Measurements from ENCODE around the gene RALGPS2.

The RALGPS2 gene

DNA sequence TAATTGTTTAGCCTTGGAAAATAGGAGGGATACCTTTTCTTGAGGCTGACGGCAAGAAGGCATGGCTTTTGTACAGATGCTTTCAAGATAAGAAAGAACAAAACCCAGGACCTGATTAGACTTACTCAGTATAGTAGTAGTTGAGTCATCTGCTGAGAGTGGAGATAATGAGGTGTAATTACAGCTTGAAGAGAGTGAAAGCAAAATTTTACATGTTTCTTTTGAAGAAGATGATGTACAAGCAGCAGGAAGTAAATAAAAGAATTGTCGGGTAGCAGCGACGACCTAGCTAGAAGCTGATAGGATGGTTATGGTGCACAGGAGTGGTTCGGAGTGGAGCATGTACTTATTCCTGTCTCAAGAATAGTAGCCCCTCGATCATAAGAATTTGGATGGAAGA is 139.3 kb downstream of the RALGPS2 start:
- DNase-seq (ENCODE audit: low read depth in 2 of 2), result no peak

DNA sequence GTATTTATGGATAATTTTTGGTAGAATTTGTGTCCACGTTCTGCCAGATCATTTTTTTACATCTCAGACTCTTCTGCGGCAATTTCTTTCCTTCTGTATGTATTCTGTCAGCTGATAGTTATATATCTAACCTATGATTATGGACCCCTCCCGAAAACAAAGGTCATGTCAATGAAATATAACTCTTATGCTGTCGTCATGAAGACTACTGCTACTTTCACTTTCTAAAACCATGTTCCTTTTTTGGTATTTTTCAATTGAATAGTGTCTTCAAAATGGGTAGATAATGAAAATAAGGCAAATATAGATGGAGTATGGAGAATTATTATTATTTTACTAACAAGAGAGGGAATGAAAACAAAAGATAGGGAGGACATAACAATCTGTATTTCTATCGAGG is 142.6 kb downstream of the RALGPS2 start:
- no peak for DNase-seq (ENCODE audit: low read depth in 2 of 2)

DNA sequence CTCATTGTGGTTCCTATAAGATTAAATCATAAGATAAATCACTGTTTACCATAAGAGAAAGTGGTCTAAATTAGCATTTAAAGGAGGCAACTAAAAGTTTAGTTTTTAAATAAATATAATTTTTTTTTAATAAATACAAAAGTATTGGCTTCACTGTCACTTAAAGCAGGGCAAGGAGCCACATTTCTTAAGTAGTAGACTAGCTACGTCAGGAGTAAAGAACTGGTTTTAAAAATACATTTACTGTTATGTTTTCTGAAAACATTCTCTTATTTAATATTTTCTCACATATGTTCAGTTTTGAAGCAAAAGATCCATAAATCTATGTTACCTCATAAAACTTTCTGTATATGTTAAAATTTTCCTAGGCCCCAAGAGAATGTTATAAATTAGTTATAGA is 143.7 kb downstream of the RALGPS2 start:
- no peak for DNase-seq (ENCODE audit: low read depth in 2 of 2)

GRCh38 chr1:178869119-178869697 is 144.2 kb downstream of the RALGPS2 start:
- DNase-seq (ENCODE audit: low read depth in 2 of 2), result no peak

DNA sequence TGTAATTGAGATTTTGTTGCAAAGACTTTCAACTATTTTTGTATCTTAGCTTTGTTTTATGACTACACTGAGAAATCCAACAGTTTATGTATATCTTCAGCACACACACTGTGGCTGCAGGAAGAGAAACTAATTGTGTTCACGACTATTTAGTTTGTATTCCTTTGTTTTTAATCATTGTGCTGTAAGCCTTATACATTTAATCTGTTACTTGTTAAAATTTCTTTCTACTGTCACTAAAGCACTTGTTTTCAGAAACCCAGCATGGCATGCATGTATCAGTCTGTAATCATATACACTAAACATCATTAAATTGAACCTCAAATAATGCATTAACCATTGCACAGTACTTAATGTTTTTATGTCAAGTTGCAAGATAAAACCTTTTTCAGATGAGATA is 145.2 kb downstream of the RALGPS2 start:
- no peak for DNase-seq (ENCODE audit: low read depth in 2 of 2)

- no peak for DNase-seq (ENCODE audit: low read depth in 2 of 2)
Measured at GRCh38 chr1:178870944-178871343, 145.9 kb downstream of the RALGPS2 start, which contains the start of gene ANGPTL1. Gene ANGPTL1, minus strand, starts transcription at chr1:178871077. Its CDS starts 5,301 bp downstream, at chr1:178865776.

- no peak for DNase-seq (ENCODE audit: low read depth in 2 of 2)
Measured at GRCh38 chr1:178871551-178872320, 146.7 kb downstream of the RALGPS2 start.

DNA sequence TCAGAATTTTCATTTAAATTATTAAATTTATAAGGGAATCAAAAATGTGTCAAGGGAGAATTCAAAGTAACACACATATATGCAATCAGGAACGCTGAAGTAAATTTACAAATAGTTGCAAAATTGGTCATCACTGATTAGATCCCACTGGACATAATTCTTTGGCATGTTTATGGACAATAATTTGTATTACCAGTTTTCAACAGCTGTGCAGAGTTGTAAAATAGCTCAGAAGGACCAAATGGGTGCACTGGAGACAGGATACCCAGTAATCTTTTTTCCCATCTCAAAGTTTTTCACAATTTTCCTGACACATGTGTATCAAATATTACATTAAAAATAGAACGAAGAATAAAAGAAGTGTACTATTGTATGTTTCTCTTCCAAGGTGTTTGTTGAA is 149.9 kb downstream of the RALGPS2 start:
- no peak for DNase-seq (ENCODE audit: low read depth in 2 of 2)

DNA sequence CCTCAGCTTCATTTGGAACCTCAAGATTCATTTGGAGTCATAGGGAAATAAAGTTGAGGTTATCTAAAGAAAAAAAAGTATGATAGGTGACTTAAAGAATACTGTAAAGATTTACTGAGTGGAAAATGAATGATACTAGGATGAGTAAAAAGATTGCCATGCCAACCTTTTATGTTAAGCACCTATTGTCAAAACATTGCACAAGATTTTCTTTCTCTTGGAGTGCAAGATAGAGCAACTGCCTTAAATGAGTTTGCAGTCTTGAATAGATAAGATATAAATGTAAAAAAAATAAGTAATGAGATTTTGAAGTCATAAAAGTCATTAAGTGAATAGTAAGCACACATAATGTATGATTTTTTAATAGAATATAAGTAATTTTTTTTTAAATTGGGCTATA is 150.9 kb downstream of the RALGPS2 start:
- DNase-seq (ENCODE audit: low read depth in 2 of 2), result no peak

DNA sequence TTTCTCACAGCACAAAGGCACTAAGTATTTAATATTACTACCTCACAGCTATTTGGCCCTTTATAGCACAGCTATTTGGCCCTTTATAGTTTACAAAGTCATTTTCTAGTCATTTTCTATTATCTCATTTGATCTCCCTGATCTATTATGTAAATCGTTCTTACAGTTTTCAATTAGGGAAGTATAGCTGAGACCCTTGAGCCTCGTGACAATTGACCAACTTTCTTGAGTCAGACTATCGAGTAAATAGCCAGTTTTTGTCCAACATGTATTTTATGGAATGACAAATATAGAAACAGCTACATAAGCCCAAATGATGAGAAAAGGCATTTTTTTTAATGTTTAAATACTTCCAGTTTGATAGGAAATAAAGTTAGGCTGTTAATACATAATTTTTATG is 152.9 kb downstream of the RALGPS2 start:
- DNase-seq (ENCODE audit: low read depth in 2 of 2), result no peak

DNA sequence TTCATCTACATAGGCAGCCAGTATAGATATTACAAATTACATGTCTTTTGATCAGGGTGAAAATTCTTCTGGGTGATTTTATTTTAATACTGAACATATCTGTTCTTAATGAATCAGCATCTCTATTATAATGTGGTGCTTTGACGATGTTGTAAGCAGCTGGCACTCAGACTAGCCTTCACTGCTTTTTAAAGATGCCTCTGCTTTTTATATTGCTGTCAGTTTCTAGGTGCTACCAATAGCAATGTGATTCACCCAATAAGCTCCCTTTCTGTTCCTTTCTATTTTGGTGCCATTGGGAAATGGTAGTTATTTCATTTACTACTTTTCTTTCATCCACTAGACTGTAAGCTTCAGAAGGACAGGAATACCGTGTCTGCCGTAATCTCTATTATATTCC is 156.9 kb downstream of the RALGPS2 start:
- DNase-seq (ENCODE audit: low read depth in 2 of 2), result no peak

DNA sequence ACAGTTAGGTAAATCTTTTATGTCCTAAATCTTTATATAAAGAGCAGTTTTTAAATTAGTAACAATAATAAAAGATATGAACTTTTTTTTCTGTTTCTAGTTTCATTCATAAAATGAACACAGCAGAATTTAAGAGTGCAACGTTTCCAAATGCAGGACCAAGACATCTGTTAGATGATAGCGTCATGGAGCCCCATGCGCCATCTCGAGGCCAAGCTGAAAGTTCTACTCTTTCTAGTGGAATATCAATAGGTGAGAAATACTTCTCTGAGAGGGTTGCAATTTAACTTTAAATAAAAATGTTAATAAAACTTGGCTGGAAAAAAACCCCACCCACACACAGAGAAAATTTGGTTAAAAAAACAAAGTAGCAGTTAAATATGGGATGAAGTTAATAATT is 160.8 kb downstream of the RALGPS2 start:
- no peak for DNase-seq (ENCODE audit: low read depth in 2 of 2)

- no peak for DNase-seq (ENCODE audit: low read depth in 2 of 2)
Measured at GRCh38 chr1:178886551-178886950, 161.5 kb downstream of the RALGPS2 start.

DNA sequence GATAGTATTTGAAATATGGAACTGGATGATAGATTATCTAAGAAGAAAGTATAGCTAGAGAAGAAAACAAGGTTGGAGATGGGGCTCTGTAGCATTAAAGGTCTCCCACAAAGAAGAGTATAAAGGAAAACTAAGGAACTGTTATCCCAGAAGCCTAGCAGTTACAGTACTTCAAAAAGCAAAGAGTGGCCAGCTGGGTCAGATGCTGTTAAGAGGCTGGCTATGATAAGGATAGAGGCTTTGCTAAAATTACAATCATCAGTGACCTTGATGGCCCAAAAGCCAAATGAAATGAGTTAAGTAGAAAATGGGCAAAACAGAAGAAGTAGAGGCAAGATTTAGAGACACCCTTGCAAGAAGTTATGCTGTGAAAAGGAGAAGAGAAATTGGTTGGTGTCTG is 170.9 kb downstream of the RALGPS2 start:
- no peak for DNase-seq (ENCODE audit: low read depth in 2 of 2)

DNA sequence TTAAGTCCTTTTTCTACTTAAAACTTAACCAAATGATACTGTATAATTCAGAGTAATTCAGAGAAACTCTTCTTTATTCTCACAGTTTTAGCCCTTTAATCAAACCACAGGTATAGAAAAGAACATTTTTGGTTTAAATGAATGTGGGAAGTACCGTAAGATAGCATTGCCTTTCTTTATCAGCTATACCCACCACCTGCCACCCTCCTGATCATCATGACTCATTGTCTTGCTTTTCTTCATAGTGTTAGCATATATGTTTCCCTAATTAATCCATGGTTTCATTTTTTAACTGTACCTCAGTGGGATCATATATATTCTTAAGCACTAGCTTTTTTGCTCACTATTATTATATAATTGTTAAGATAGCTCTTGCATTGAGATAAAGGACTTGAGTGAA is 173.4 kb downstream of the RALGPS2 start:
- no peak for DNase-seq (ENCODE audit: low read depth in 2 of 2)

DNA sequence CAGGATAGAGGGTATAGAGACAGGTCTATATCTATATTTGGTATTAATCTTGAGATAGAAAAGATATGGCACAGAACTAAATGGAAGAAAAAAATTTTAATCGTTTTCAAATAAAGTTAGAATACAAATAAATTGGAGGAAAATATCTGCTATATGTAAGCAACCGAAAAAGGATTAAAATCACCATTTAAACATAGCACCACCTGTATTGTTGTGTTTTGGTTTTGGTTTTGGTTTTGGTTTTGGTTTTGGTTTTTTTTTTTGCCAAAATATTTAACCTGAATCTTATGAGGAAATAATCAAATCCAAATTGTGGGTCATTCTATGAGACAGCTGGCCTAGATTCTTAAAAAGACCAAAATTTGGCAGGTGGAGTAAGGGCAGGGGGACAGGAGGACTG is 174.4 kb downstream of the RALGPS2 start:
- DNase-seq (ENCODE audit: low read depth in 2 of 2), result no peak

DNA sequence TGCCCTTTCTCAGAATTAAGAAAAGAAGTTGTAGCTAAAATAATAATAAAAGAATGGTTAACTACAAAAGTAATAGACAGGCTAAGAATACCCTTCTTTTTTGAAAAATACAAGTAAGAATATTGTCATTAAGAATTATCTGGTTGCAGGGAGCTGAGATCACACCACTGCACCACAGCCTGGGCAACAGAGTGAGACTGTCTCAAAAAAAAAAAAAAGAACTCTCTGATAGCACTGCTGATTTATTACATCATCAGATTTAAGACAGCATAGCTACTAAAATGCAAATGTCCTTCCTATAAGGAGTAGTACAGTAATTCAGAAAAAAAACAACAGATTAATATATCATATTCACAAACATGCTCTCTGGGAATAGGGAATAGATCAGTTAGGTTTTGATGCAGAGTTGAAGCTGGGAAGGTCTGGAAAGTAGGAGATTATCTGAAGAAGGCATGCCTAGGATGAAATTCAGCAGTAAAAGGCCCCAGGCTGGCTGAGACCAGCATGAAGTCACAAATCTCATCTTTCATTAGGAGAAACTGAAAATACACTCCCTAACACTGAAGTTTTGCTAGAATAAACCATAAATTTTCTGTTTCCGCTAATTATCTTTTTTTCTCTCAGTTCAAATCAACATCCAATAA is 176.6 kb downstream of the RALGPS2 start:
- no peak for DNase-seq (ENCODE audit: low read depth in 2 of 2)

DNA sequence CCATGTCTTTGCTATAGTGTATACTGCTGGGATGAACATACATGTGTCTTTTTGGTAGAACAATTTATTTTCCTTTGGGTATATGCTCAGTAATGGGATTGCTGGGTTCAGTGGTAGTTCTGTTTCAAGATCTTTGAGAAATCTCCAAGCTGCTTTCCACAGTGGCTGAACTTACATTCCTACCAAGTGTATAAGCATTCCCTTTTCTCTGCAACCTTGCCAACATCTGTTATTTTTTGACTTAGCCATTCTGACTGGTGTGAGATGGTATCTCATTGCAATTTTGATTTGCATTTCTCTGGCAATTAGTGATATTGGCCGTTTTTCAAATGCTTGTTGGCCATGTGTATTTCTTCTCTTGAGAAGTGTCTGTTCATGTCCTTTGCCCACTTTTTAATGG is 183.3 kb downstream of the RALGPS2 start:
- no peak for DNase-seq (ENCODE audit: low read depth in 2 of 2)

GRCh38 chr1:178910023-178910422 is 185.0 kb downstream of the RALGPS2 start:
- DNase-seq (ENCODE audit: low read depth in 2 of 2), result no peak

DNA sequence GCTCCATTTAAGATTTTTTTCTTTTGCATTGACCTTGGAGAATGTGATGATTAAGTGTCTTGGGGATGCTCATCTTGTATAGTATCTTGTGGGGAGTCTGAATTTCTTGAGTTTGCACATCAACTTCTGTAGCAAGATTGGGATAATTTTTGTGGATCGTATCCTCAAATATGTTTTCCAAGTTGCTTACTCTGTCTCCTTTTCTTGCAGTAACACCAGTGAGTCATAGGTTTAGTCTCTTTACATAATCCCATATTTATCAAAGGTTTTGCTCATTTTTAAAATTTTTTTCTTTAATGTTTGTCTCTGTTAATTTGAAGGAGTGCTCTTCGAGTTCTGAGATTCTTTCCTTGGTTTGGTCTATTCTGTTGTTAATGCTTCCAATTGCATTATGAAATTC is 187.6 kb downstream of the RALGPS2 start:
- no peak for DNase-seq (ENCODE audit: low read depth in 2 of 2)

GRCh38 chr1:178916448-178917174 is 191.6 kb downstream of the RALGPS2 start:
- no peak for DNase-seq (ENCODE audit: low read depth in 2 of 2)

DNA sequence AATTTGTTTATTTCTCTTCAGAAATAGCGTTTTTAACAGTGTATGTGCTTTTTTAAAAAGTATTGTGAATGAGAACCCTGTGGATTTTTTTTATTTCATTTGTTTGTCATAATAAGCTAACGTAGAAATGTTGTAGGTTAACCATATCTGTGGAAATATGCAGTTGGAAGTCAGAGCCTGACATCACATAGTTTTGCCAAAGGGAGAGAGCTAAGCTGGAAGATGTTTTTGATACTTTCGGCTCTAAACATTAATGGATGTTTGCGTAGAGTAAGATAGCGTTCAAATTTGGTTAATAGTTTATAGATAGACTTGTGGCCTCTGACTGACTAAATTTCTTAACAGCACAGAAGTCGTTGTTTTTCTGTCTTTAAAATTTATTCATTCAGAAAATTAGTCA is 193.3 kb downstream of the RALGPS2 start:
- no peak for DNase-seq (ENCODE audit: low read depth in 2 of 2)

DNA sequence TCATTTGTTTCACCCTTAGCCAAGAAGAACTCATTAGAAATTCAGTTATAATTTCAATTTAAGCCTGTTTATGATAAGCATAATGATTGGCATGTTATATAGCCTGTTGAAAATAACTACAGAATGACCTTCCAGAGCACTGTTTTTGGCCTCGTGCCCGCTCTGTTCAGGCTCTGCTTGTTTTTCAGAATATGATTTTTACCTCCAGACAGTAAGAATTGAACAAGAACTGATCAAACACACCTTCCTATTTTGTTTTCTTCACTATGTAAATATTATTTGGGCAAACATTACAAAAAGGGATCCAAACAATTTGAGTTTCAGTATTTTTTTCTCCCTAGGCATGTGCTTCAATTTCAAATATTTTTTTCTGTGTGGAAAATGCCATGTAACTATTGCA is 193.9 kb downstream of the RALGPS2 start:
- DNase-seq (ENCODE audit: low read depth in 2 of 2), result no peak

All from stimulated activated CD8-positive, alpha-beta memory T cell treated with anti-CD3 and anti-CD28 coated beads, Interleukin-7, amount 100 ng/mL, for 1 hour (primary cell).